Common myeloid progenitor, CD34-positive (primary cell): ENCODE results near the gene WDFY1.

ENCODE experiments used
- CTCF ChIA-PET: fragments of 350-600 bp; sonication (Branson Sonifier 250); formaldehyde crosslinking; loops from one replicate; lab custom pipeline; 2021; ENCODE audit warnings: antibody characterized with exemption; lab: Charles Lee
- POLR2A ChIA-PET: fragments of 350-600 bp; sonication (Branson Sonifier 250); formaldehyde crosslinking; loops from one replicate; lab custom pipeline; 2021; ENCODE audit warnings: antibody characterized with exemption; lab: Charles Lee
- DNase-seq, 3 donors: peaks; one replicate each; pipeline versions ENCODE4 v3.0.0 to v3.0.0-alpha.2; 2013
- H3K27ac ChIP-seq, 2 experiments: 1 replicate in 1 of 2; 2 replicates in 1 of 2; pipeline ENCODE4 v1.7.0; 2013; ENCODE audit warnings: inconsistent platforms in 2 of 2, low read length in 2 of 2, mild to moderate bottlenecking in 2 of 2, low read depth in 1 of 2, moderate library complexity in 1 of 2; ENCODE audit not compliant: severe bottlenecking in 2 of 2, insufficient read depth in 1 of 2, poor library complexity in 1 of 2
- H3K27me3 ChIP-seq, 5 experiments: replicated peaks in 2 of 5; 1 replicate in 3 of 5; 2 replicates in 2 of 5; pipeline versions ENCODE4 v1.6.1 to v1.7.0; 2013; ENCODE audit warnings: low read length in 4 of 5, mild to moderate bottlenecking in 2 of 5, moderate library complexity in 2 of 5, inconsistent platforms in 1 of 5; ENCODE audit not compliant: insufficient read depth in 5 of 5, control insufficient read depth in 4 of 5
- H3K36me3 ChIP-seq, 4 experiments: 1 replicate in 2 of 4; 2 replicates in 2 of 4; pipeline versions ENCODE4 v1.6.1 to v1.7.0; 2013; ENCODE audit warnings: low read length in 3 of 4, control low read depth in 1 of 4, mild to moderate bottlenecking in 1 of 4; ENCODE audit not compliant: control insufficient read depth in 4 of 4, insufficient read depth in 4 of 4
- H3K4me1 ChIP-seq, 4 experiments: 1 replicate in 3 of 4; 2 replicates in 1 of 4; pipeline versions ENCODE4 v1.6.1 to v1.7.1; 2013; ENCODE audit warnings: low read length in 3 of 4, mild to moderate bottlenecking in 3 of 4, control low read depth in 1 of 4, inconsistent platforms in 1 of 4, moderate library complexity in 1 of 4; ENCODE audit not compliant: control insufficient read depth in 4 of 4, insufficient read depth in 4 of 4; ENCODE audit errors: control extremely low read depth in 1 of 4
- H3K4me3 ChIP-seq, 7 experiments: 1 replicate in 4 of 7; 2 replicates in 3 of 7; pipeline versions ENCODE4 v1.5.1 to v1.7.0; 2013; ENCODE audit warnings: mild to moderate bottlenecking in 7 of 7, low read length in 6 of 7, moderate library complexity in 6 of 7, inconsistent platforms in 2 of 7, low read depth in 2 of 7, control low read depth in 1 of 7; ENCODE audit not compliant: insufficient read depth in 4 of 7, control insufficient read depth in 1 of 7; ENCODE audit errors: extremely low read depth in 1 of 7
- H3K9me3 ChIP-seq, 5 experiments: 1 replicate in 4 of 5; 2 replicates in 1 of 5; pipeline versions ENCODE4 v1.6.1 to v1.7.1; 2013; ENCODE audit warnings: low read length in 4 of 5, mild to moderate bottlenecking in 2 of 5, inconsistent platforms in 1 of 5, low read depth in 1 of 5, moderate library complexity in 1 of 5; ENCODE audit not compliant: control insufficient read depth in 4 of 5, insufficient read depth in 2 of 5; ENCODE audit errors: control extremely low read depth in 1 of 5
- WGBS: methylation state at CpG from one replicate; pipeline ENCODE4 v1.1.5; 2013; ENCODE audit not compliant: insufficient coverage; 5-methylcytosine and 5-hydroxymethylcytosine counted together

WDFY1 gene

GRCh38 chr2:223855426-223855825 lies 89.7 kb downstream of the WDFY1 start:
- Histone ChIP-seq H3K4me1 (no peaks in the 10 kb centered on the region), H3K4me3 (no peak overlapping the region), H3K9me3 (no peaks in the 10 kb centered on the region), H3K27me3 (no peaks in the 10 kb centered on the region), H3K27ac (no peak overlapping the region), H3K36me3 (no peaks in the 10 kb centered on the region)
- POLR2A ChIA-PET: no interaction called here
- no peak for DNase-seq
- WGBS: 100% methylated on average over 2 of the region's 5 CpGs
- CTCF ChIA-PET: no interaction called here

- WGBS: 100% methylated on average over 1 of the region's 2 CpGs
- H3K27me3 ChIP-seq: no peaks in the 10 kb centered on the region
- POLR2A ChIA-PET: no interaction called here
- H3K36me3 ChIP-seq: no peaks in the 10 kb centered on the region
- no peaks in the 10 kb centered on the region for H3K4me1 ChIP-seq
- CTCF ChIA-PET: no interaction called here
- H3K27ac ChIP-seq: no peak overlapping the region
- DNase-seq: no peak
- no peaks in the 10 kb centered on the region for H3K9me3 ChIP-seq
- H3K4me3 ChIP-seq: no peak overlapping the region
These were observed 90.4 kb downstream of the WDFY1 start for GRCh38 chr2:223854741-223855140.

- Histone ChIP-seq H3K4me3 (no peak overlapping the region), H3K27me3 (no peaks in the 10 kb centered on the region), H3K9me3 (no peaks in the 10 kb centered on the region), H3K4me1 (no peaks in the 10 kb centered on the region), H3K36me3 (no peaks in the 10 kb centered on the region), H3K27ac (no peak overlapping the region)
- CTCF ChIA-PET: interaction anchor here (0.5 to 1.8 kb wide), 2 partner anchors 15 to 112 kb away, joined by 3 to 6 read pairs; no protein-coding TSS in a partner anchor
- POLR2A ChIA-PET: no interaction called here
- 100% methylated on average over 1 of the region's 3 CpGs for WGBS
- DNase-seq: no peak
These were observed 91.7 kb downstream of the WDFY1 start for GRCh38 chr2:223853425-223853837.

GRCh38 chr2:223852281-223852795 lies 92.8 kb downstream of the WDFY1 start:
- WGBS: 97% methylated on average over 3 of the region's 3 CpGs
- no peaks in the 10 kb centered on the region for H3K36me3 ChIP-seq
- no peak overlapping the region for H3K4me3 ChIP-seq
- H3K27me3 ChIP-seq: no peaks in the 10 kb centered on the region
- POLR2A ChIA-PET: no interaction called here
- CTCF ChIA-PET: interaction anchor here (1.8 kb wide), 1 partner anchor 14 kb away, joined by 6 read pairs; no protein-coding TSS in a partner anchor
- H3K9me3 ChIP-seq: no peaks in the 10 kb centered on the region
- no peak for DNase-seq
- H3K27ac ChIP-seq: no peak overlapping the region
- no peaks in the 10 kb centered on the region for H3K4me1 ChIP-seq

GRCh38 chr2:223847410-223847809 lies 97.7 kb downstream of the WDFY1 start:
- Histone ChIP-seq H3K27ac (no peak overlapping the region), H3K27me3 (no peaks in the 10 kb centered on the region), H3K9me3 (no peaks in the 10 kb centered on the region), H3K4me1 (no peaks in the 10 kb centered on the region), H3K36me3 (no peaks in the 10 kb centered on the region), H3K4me3 (no peak overlapping the region)
- DNase-seq: no peak
- CTCF ChIA-PET: interaction anchor here (1.4 to 1.6 kb wide), 2 partner anchors 9 to 14 kb away, joined by 4 to 5 read pairs; no protein-coding TSS in a partner anchor
- POLR2A ChIA-PET: no interaction called here
- 100% methylated on average over 6 of the region's 7 CpGs for WGBS

- DNase-seq: no peak
- Histone ChIP-seq H3K27ac (no peak overlapping the region), H3K9me3 (no peaks in the 10 kb centered on the region), H3K36me3 (no peaks in the 10 kb centered on the region), H3K4me1 (no peaks in the 10 kb centered on the region), H3K27me3 (no peaks in the 10 kb centered on the region), H3K4me3 (no peak overlapping the region)
- ChIA-PET CTCF (interaction anchor here (1.6 kb wide), 1 partner anchor 8 kb away, joined by 5 read pairs; no protein-coding TSS in a partner anchor), POLR2A (no interaction called here)
- WGBS: no CpG with 5 or more reads among the region's 1 CpG
These were observed 98.6 kb downstream of the WDFY1 start for GRCh38 chr2:223846515-223846914.

GRCh38 chr2:223841436-223842190 lies 103.5 kb downstream of the WDFY1 start:
- no peak overlapping the region for H3K4me3 ChIP-seq
- no peak overlapping the region for H3K27ac ChIP-seq
- no peaks in the 10 kb centered on the region for H3K27me3 ChIP-seq
- H3K36me3 ChIP-seq: no peaks in the 10 kb centered on the region
- H3K4me1 ChIP-seq: peaks cover under 1 to 7% (median 4%) of the 10 kb centered on the region in 4 experiments
- WGBS: 100% methylated on average over 1 of the region's 3 CpGs
- ChIA-PET CTCF (no interaction called here), POLR2A (no interaction called here)
- no peaks in the 10 kb centered on the region for H3K9me3 ChIP-seq
- DNase-seq: no peak
